GM19035 (cell line): ENCODE data around the gene TMEM165.
"Not testable (repeated sequence)": the region's sequence is repeated elsewhere in the genome, so short reads cannot be mapped to it uniquely, and the experiment has no call there.

Experiments
- ATAC-seq: cut with Tn5 transposase; IDR thresholded peaks from one replicate; pipeline ENCODE4 v1.9.1; 2021; ENCODE audit not compliant: unreplicated experiment

Gene TMEM165

GRCh38 chr4:55395529-55396307, at the start of gene TMEM165:
Gene TMEM165 (plus strand): TSS chr4:55395957. CDS start chr4:55396190, 233 bp downstream.
- peak; percentile 93 for ATAC-seq

- peak; percentile 94 for ATAC-seq
Observed at GRCh38 chr4:55345980-55346850, 49.5 kb upstream of the TMEM165 start, which contains the start of gene SRD5A3. Gene SRD5A3 (plus strand): TSS chr4:55346242. CDS start chr4:55346337, 95 bp downstream.

GRCh38 chr4:55346851-55347255, 48.9 kb upstream of the TMEM165 start:
- no peak for ATAC-seq

- no peak for ATAC-seq
Observed at GRCh38 chr4:55347610-55348228, 48.0 kb upstream of the TMEM165 start.

- ATAC-seq: no peak
Observed at GRCh38 chr4:55348466-55348865, 47.3 kb upstream of the TMEM165 start.

GRCh38 chr4:55350870-55351269, 44.9 kb upstream of the TMEM165 start:
- not testable (repeated sequence) for ATAC-seq

- ATAC-seq: no peak
Observed at GRCh38 chr4:55351824-55352223, 43.9 kb upstream of the TMEM165 start.

GRCh38 chr4:55352726-55353125, 43.0 kb upstream of the TMEM165 start:
- no peak for ATAC-seq

GRCh38 chr4:55353228-55353747, 42.5 kb upstream of the TMEM165 start:
- ATAC-seq: not testable (repeated sequence)

GRCh38 chr4:55354648-55355047, 41.1 kb upstream of the TMEM165 start:
- ATAC-seq: no peak

GRCh38 chr4:55355555-55355954, 40.2 kb upstream of the TMEM165 start:
- ATAC-seq: no peak

GRCh38 chr4:55356991-55357461, 38.7 kb upstream of the TMEM165 start:
- no peak for ATAC-seq

- no peak for ATAC-seq
Observed at GRCh38 chr4:55358246-55358645, 37.5 kb upstream of the TMEM165 start.

GRCh38 chr4:55358668-55359067, 37.1 kb upstream of the TMEM165 start:
- ATAC-seq: peak; percentile 82

- no peak for ATAC-seq
Observed at GRCh38 chr4:55359397-55359916, 36.3 kb upstream of the TMEM165 start.

GRCh38 chr4:55362938-55363337, 32.8 kb upstream of the TMEM165 start:
- ATAC-seq: not testable (repeated sequence)

GRCh38 chr4:55363691-55364351, 31.9 kb upstream of the TMEM165 start:
- no peak for ATAC-seq

- ATAC-seq: no peak
Observed at GRCh38 chr4:55364691-55365344, 30.9 kb upstream of the TMEM165 start.

GRCh38 chr4:55365345-55365728, 30.4 kb upstream of the TMEM165 start:
- no peak for ATAC-seq

- ATAC-seq: no peak
Observed at GRCh38 chr4:55366621-55367020, 29.1 kb upstream of the TMEM165 start.
